ENCODE measurements around the gene ATG4A. TPM values are rescaled to one million over a fixed set of nuclear protein-coding genes. Genes with fewer than 3 reads are reported as not detected.
A peak's percentile ranks its signal among the peaks of the same experiment; 100 is the strongest.

Gene ATG4A
- total RNA-seq, 1 donor from 2014 or later = 4.2 TPM

DNA sequence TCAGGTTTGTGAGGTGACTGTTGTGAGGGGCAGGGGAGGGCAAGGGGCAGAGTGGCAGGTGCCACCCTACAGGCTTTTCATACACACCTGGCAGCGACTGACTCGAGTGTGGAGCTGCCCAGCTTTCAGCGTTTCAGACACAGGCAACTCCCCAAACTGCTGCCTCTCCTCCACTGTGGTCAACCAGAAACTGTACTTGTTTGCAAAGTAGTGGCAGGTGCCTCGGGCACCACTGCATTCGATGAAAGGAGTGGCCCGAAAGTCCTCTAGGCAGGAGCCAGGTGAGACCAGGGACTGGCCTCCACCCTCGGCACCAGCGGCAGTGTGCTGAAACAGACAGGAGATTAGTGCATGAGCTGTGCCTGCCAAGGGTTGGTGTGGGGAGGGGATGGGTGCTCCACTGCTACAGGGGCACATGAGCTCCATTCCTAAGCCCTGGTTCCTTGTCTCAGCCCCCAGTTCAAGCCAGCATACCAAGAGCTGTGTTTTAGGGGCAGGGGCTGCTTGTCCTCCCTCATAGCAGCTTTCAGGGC is 65.4 kb downstream of the ATG4A start:
- no peak overlapping the region for H3K4me3 ChIP-seq (ENCODE audit: low read depth, low read length)
- TF ChIP-seq, protein P1, sequence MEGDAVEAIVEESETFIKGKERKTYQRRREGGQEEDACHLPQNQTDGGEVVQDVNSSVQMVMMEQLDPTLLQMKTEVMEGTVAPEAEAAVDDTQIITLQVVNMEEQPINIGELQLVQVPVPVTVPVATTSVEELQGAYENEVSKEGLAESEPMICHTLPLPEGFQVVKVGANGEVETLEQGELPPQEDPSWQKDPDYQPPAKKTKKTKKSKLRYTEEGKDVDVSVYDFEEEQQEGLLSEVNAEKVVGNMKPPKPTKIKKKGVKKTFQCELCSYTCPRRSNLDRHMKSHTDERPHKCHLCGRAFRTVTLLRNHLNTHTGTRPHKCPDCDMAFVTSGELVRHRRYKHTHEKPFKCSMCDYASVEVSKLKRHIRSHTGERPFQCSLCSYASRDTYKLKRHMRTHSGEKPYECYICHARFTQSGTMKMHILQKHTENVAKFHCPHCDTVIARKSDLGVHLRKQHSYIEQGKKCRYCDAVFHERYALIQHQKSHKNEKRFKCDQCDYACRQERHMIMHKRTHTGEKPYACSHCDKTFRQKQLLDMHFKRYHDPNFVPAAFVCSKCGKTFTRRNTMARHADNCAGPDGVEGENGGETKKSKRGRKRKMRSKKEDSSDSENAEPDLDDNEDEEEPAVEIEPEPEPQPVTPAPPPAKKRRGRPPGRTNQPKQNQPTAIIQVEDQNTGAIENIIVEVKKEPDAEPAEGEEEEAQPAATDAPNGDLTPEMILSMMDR (conservative IDR thresholded peaks at IDR 0.05; ENCODE audit: low read depth, low read length) = no peak
- no peak for DNase-seq (ENCODE audit: low read depth)

GRCh38 chrX:108157628-108158027 is 66.0 kb downstream of the ATG4A start:
- TF ChIP-seq, protein P1 (conservative IDR thresholded peaks at IDR 0.05; ENCODE audit: low read depth, low read length) = no peak
- no peak for DNase-seq (ENCODE audit: low read depth)
- H3K4me3 ChIP-seq (ENCODE audit: low read depth, low read length) = no peak overlapping the region

DNA sequence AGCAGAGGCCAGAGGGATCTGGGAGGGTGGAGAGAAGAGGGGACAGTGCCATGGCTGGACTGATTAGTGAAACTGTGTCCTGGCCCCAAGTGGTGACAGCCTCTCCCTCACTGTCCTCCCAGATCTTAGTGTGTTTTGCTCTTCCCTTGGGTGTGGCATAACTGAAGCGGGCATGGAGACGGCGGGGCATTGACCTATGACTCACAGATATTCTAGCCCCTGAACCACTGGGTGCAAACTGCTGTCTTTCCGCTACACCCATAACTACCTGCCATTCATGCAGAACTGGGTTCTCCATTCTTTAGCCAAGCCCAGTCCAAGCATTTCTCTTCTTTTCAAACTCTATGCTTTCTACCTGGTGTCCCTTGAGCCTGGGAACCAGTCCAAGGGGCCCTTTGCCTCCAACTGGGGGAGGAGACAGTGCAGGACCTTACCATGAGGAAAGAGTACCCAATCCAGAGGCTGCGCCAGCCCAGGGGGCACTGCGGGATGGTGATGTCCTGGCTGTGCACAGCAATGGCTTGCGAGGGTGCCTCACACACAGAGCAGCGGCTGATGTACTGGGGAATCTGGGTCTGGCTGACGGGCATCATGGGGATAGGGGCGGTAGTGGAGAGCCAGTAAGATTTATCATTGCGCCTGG is 67.6 kb downstream of the ATG4A start:
- peak; percentile 6 for DNase-seq (ENCODE audit: low read depth)
- TF ChIP-seq, protein P1 (conservative IDR thresholded peaks at IDR 0.05; ENCODE audit: low read depth, low read length) = no peak

DNA sequence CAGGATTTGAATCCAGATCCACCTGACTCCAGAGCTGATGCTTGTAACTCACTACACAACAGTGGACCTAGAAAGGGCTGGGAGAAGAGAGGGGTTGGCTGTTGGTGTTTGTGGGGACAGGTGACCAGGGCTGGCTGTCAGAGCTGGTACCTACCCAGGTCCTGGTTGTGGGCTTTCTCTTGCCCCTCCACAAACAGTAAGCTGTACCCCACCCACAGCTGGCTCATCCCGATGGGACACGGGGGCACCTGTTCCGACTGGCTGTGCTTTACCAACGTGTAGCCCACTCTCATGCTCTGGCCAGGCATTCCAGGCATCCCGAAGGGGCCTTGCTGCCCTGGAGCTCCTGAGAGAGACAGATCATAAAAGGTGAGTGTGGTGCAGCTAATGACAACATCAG is 68.7 kb downstream of the ATG4A start:
- TF ChIP-seq, protein P1 (conservative IDR thresholded peaks at IDR 0.05; ENCODE audit: low read depth, low read length) = no peak
- H3K4me3 ChIP-seq (ENCODE audit: low read depth, low read length) = no peak overlapping the region
- DNase-seq (ENCODE audit: low read depth) = no peak

More for the DNA sequence above, 67.6 kb downstream of the ATG4A start:
- no peak overlapping the region for H3K4me3 ChIP-seq (ENCODE audit: low read depth, low read length)

DNA sequence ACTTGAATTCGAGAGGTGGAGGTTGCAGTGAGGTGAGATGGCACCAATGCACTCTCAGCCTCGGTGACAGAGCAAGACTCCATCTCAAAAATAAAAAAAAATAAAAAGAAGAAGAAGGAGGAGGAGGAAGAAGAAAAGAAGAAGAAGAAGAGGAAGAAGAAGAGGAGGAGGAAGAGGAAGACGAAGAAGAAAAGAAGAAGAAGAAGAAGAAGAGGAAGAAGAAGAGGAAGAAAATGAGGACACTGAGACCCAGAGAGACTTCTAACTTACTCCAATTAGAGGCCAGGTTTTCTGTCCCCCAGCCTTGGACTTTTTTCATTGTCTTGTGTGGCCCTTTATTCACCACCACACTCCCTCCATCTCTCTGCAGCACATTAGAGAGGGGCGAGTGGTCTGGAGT is 70.7 kb downstream of the ATG4A start:
- TF ChIP-seq, protein P1 (conservative IDR thresholded peaks at IDR 0.05; ENCODE audit: low read depth, low read length) = no peak
- H3K4me3 ChIP-seq (ENCODE audit: low read depth, low read length) = no peak overlapping the region
- no peak for DNase-seq (ENCODE audit: low read depth)

DNA sequence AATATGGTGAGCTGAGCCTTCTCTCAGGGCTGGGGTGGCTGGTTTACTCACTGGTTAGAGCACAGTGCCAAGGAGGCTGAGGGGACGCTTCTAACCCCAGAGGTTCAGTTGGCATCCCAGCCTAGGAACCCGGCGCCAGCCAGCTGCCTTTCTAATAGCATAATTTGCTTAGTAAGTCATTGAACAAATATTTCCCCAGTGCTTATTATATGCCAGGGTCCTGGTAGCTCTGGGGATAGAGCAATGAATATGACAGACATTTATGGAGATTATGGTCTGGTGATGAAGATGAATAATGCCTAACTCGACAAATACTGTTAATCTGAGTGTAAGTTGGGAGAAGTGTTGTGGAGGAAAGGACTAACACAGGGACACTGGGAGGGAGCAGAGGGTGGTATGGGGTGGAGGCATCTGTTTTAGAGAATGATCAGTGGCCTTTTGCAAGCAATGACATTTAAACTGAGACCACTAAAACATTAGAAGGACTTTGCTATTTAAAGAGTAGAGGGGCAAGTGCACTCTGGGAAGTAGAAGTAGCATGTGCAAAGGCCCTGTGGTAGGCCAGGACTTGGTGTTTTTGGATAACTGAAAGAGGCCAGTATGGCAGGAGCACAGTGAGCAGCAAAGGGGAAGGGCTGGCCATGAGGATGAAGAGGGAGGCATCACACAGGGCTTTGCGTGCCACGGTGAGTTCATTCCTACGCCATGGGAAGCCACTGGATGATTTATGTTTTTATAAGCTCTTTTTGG is 71.9 kb downstream of the ATG4A start:
- no peak overlapping the region for H3K4me3 ChIP-seq (ENCODE audit: low read depth, low read length)
- TF ChIP-seq, protein P1 (conservative IDR thresholded peaks at IDR 0.05; ENCODE audit: low read depth, low read length) = no peak
- no peak for DNase-seq (ENCODE audit: low read depth)
